ENCODE results near the gene DAD1. TPM values are rescaled to one million over a fixed set of nuclear protein-coding genes. Genes with fewer than 3 reads are reported as not detected.

The DAD1 gene
- total and polyA plus RNA-seq, 12 donors = 91.8 to 537 (median 291) TPM

GRCh38 chr14:22523283-22523682, 65.7 kb downstream of the DAD1 start:
- no peak for TF ChIP-seq POLR2A (IDR thresholded peaks at IDR 0.05)
- TF ChIP-seq CTCF (IDR thresholded peaks at IDR 0.05) = no peak
- Histone ChIP-seq H3K4me3 (no peak overlapping the region), H3K36me3 (replicated peaks in 1 of 2) (no peaks in the 10 kb centered on the region), H3K27ac (no peak overlapping the region), H3K4me1 (replicated peaks in 1 of 2) (no peaks in the 10 kb centered on the region), H3K9me3 (replicated peaks in 1 of 3) (no peaks in the 10 kb centered on the region), H3K27me3 (no peaks in the 10 kb centered on the region)
- intact Hi-C loops (cut with DNase I) = no loop called here
- DNase-seq = no peak

GRCh38 chr14:22522466-22522957, 66.5 kb downstream of the DAD1 start:
- no peaks in the 10 kb centered on the region for H3K36me3 ChIP-seq (replicated peaks in 1 of 2)
- H3K9me3 ChIP-seq (replicated peaks in 1 of 3) = no peaks in the 10 kb centered on the region
- no peak for DNase-seq
- H3K27ac ChIP-seq = no peak overlapping the region
- TF ChIP-seq CTCF (IDR thresholded peaks at IDR 0.05) (no peak), POLR2A (IDR thresholded peaks at IDR 0.05) (no peak)
- no peaks in the 10 kb centered on the region for H3K27me3 ChIP-seq
- WGBS, 4 donors = 64 to 85% (median 76%) methylated on average over 1 of the region's 1 CpG
- intact Hi-C loops (cut with DNase I) = no loop called here
- H3K4me3 ChIP-seq = no peak overlapping the region
- no peaks in the 10 kb centered on the region for H3K4me1 ChIP-seq (replicated peaks in 1 of 2)

- Histone ChIP-seq H3K4me3 (no peak overlapping the region), H3K27ac (no peak overlapping the region), H3K27me3 (no peaks in the 10 kb centered on the region), H3K4me1 (replicated peaks in 1 of 2) (no peaks in the 10 kb centered on the region), H3K9me3 (replicated peaks in 1 of 3) (no peaks in the 10 kb centered on the region), H3K36me3 (replicated peaks in 1 of 2) (no peaks in the 10 kb centered on the region)
- intact Hi-C loops (cut with DNase I) = no loop called here
- TF ChIP-seq POLR2A (IDR thresholded peaks at IDR 0.05) (no peak), CTCF (IDR thresholded peaks at IDR 0.05) (no peak)
- no peak for DNase-seq
- WGBS, 4 donors = 68 to 88% (median 73%) methylated on average over 4 of the region's 4 CpGs
These were observed 67.4 kb downstream of the DAD1 start for GRCh38 chr14:22521449-22522239.

- H3K36me3 ChIP-seq (replicated peaks in 1 of 2) = no peaks in the 10 kb centered on the region
- H3K27ac ChIP-seq = peak overlapping the region in 1 of 5 donors; percentile 41
- intact Hi-C loops (cut with DNase I) = no loop called here
- 66 to 76% (median 70%) methylated on average over 5 of the region's 5 CpGs for WGBS, 4 donors
- TF ChIP-seq CTCF (IDR thresholded peaks at IDR 0.05) = no peak
- TF ChIP-seq POLR2A (IDR thresholded peaks at IDR 0.05) = no peak
- no peak overlapping the region for H3K4me3 ChIP-seq
- no peaks in the 10 kb centered on the region for H3K27me3 ChIP-seq
- no peaks in the 10 kb centered on the region for H3K9me3 ChIP-seq (replicated peaks in 1 of 3)
- H3K4me1 ChIP-seq (replicated peaks in 1 of 2) = no peaks in the 10 kb centered on the region
- DNase-seq = no peak
These were observed 68.2 kb downstream of the DAD1 start for GRCh38 chr14:22520796-22521195.

Data from adrenal gland (tissue), 12 donors.